ENCODE measurements around the gene DLGAP5. TPM values are rescaled to one million over a fixed set of nuclear protein-coding genes. Genes with fewer than 3 reads are reported as not detected.

Gene DLGAP5
- total and polyA plus RNA-seq, 2 of the 13 experiments (the other 11 are each of a cell fraction or from before 2014, with no cell fraction given): 7.7 to 55.8 TPM

DNA sequence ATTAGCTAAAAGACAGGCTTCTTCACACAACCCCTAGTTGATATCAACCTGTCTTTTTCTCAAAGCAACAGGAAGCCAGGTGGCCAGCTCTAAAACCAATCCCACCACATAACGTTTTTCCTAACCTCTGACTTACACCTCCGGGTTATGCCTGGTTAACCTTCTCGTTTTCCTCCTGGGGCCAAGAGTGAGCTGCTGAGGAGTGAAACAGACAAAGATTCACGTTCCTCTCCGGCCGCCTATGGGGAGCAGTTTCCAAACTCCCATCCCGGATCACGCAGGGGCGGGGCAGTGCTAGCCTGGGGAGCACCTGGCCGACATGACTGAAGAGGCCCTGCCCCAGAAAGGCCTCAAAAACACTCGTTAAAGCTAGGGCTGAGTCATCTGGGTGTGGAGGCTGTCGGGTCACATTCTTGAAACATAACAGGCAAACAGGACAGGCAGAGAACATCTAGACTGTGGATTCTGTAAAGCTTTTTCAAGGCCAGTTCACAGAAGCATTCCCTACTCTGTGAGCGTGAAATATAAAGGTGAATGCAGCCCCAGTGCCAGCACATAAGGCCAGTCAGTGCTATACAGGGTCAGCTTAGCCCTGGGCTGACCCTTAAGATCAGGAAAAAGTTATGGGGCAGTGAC lies 88.3 kb downstream of the DLGAP5 start (continued):
- no peak for TF ChIP-seq ZNF782 (CRISPR knock-in tag; IDR thresholded peaks at IDR 0.05; ENCODE audit: borderline replicate concordance)
- TF ChIP-seq BORCS8-MEF2B (CRISPR knock-in tag; IDR thresholded peaks at IDR 0.05): peak; percentile 69
- TF ChIP-seq, protein P1, sequence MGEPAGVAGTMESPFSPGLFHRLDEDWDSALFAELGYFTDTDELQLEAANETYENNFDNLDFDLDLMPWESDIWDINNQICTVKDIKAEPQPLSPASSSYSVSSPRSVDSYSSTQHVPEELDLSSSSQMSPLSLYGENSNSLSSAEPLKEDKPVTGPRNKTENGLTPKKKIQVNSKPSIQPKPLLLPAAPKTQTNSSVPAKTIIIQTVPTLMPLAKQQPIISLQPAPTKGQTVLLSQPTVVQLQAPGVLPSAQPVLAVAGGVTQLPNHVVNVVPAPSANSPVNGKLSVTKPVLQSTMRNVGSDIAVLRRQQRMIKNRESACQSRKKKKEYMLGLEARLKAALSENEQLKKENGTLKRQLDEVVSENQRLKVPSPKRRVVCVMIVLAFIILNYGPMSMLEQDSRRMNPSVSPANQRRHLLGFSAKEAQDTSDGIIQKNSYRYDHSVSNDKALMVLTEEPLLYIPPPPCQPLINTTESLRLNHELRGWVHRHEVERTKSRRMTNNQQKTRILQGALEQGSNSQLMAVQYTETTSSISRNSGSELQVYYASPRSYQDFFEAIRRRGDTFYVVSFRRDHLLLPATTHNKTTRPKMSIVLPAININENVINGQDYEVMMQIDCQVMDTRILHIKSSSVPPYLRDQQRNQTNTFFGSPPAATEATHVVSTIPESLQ (CRISPR knock-in tag; conservative IDR thresholded peaks at IDR 0.05): no peak
- no peak for TF ChIP-seq ZNF496 (CRISPR knock-in tag; IDR thresholded peaks at IDR 0.05; ENCODE audit: insufficient replicate concordance)
- no peak for TF ChIP-seq ZFAT (CRISPR knock-in tag; conservative IDR thresholded peaks at IDR 0.05)
- TF ChIP-seq KLF11 (CRISPR knock-in tag; IDR thresholded peaks at IDR 0.05): no peak
- TF ChIP-seq ZNF136 (CRISPR knock-in tag; IDR thresholded peaks at IDR 0.05; ENCODE audit: low read depth): peak; percentile 79; the same call in 1 of the 2 replicates
- TF ChIP-seq PLRG1 (conservative IDR thresholded peaks at IDR 0.05): no peak
- TF ChIP-seq ZBTB8A (CRISPR knock-in tag; IDR thresholded peaks at IDR 0.05; ENCODE audit: borderline replicate concordance, low read depth): no peak
- TF ChIP-seq KLF16 (CRISPR knock-in tag; IDR thresholded peaks at IDR 0.05): peak in 1 of 2 experiments; percentile 78; a peak in 1 of 4 replicates
- TF ChIP-seq NCOA5 (CRISPR knock-in tag; IDR thresholded peaks at IDR 0.05): no peak
- TF ChIP-seq MYNN (CRISPR knock-in tag; IDR thresholded peaks at IDR 0.05; ENCODE audit: low read depth): no peak
- TF ChIP-seq ZNF512 (CRISPR knock-in tag; IDR thresholded peaks at IDR 0.05): no peak
- TF ChIP-seq TSC22D2 (CRISPR knock-in tag; IDR thresholded peaks at IDR 0.05; ENCODE audit: borderline replicate concordance): no peak
- no peak for TF ChIP-seq BHLHE40 (IDR thresholded peaks at IDR 0.05; ENCODE audit: low read length)
- TF ChIP-seq POGZ (CRISPR knock-in tag; IDR thresholded peaks at IDR 0.05): peak; percentile 80
- TF ChIP-seq CHCHD3 (CRISPR knock-in tag; IDR thresholded peaks at IDR 0.05): no peak
- no peak for TF ChIP-seq HMGA1 (CRISPR knock-in tag; conservative IDR thresholded peaks at IDR 0.05)
- peak; percentile 50; the same call in 1 of the 2 replicates for TF ChIP-seq KDM2A (CRISPR knock-in tag; IDR thresholded peaks at IDR 0.05; ENCODE audit: borderline replicate concordance, low read depth)
- no peak for TF ChIP-seq SRF (IDR thresholded peaks at IDR 0.05; ENCODE audit: low read depth, low read length)
- no peak for TF ChIP-seq ZNF3 (CRISPR knock-in tag; IDR thresholded peaks at IDR 0.05)
- no peak for TF ChIP-seq ZNF768 (CRISPR knock-in tag; IDR thresholded peaks at IDR 0.05)
- TF ChIP-seq REL (CRISPR knock-in tag; conservative IDR thresholded peaks at IDR 0.05): no peak
- TF ChIP-seq, protein P2, sequence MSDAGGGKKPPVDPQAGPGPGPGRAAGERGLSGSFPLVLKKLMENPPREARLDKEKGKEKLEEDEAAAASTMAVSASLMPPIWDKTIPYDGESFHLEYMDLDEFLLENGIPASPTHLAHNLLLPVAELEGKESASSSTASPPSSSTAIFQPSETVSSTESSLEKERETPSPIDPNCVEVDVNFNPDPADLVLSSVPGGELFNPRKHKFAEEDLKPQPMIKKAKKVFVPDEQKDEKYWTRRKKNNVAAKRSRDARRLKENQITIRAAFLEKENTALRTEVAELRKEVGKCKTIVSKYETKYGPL (CRISPR knock-in tag; IDR thresholded peaks at IDR 0.05): no peak
- peak; percentile 86 for TF ChIP-seq ZNF605 (CRISPR knock-in tag; IDR thresholded peaks at IDR 0.05)
- TF ChIP-seq ZNF326 (CRISPR knock-in tag; IDR thresholded peaks at IDR 0.05; ENCODE audit: borderline replicate concordance): no peak
- TF ChIP-seq MYC (CRISPR knock-in tag; IDR thresholded peaks at IDR 0.05; ENCODE audit: borderline replicate concordance): peak; percentile 74; the same call in 1 of the 2 replicates
- TF ChIP-seq, protein P3, sequence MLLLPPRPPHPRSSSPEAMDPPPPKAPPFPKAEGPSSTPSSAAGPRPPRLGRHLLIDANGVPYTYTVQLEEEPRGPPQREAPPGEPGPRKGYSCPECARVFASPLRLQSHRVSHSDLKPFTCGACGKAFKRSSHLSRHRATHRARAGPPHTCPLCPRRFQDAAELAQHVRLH (CRISPR knock-in tag; IDR thresholded peaks at IDR 0.05; ENCODE audit: borderline replicate concordance, low read depth): peak; percentile 66; the same call in 1 of the 2 replicates
